RWPE2 (cell line): ENCODE measurements around the gene UNC79.

Experiments
- ATAC-seq: fragments of 200-7000 bp; cut with Tn5 transposase; 3 replicates; pipeline ENCODE4 v1.9.1; 2021; ENCODE audit warnings: low read depth
- DNase-seq: peaks from one replicate; pipeline ENCODE4 v3.0.0-alpha.2; 2020; ENCODE audit warnings: low spot score
- H3K27ac ChIP-seq: fragments of 450-650 bp; 2 replicates; pipeline ENCODE4 v1.5.1; 2017; ENCODE audit warnings: mild to moderate bottlenecking; ENCODE audit not compliant: poor library complexity, severe bottlenecking
- H3K27me3 ChIP-seq: fragments of 250-450 bp; sonication (Bioruptor Pico); 2 replicates; pipeline ENCODE4 v1.5.1; 2021; ENCODE audit warnings: mild to moderate bottlenecking, moderate library complexity; ENCODE audit not compliant: insufficient read depth, poor library complexity, severe bottlenecking
- H3K36me3 ChIP-seq: fragments of 250-450 bp; sonication (Bioruptor Pico); 2 replicates; pipeline ENCODE4 v1.5.1; 2020; ENCODE audit warnings: low read depth, mild to moderate bottlenecking, moderate library complexity
- H3K4me1 ChIP-seq: fragments of 250-450 bp; sonication (Bioruptor Pico); 2 replicates; pipeline ENCODE4 v1.5.1; 2021; ENCODE audit warnings: mild to moderate bottlenecking, moderate library complexity; ENCODE audit not compliant: insufficient read depth, poor library complexity, severe bottlenecking
- H3K4me3 ChIP-seq: fragments of 250-450 bp; sonication (Bioruptor Pico); 2 replicates; pipeline ENCODE4 v1.5.1; 2021; ENCODE audit warnings: mild to moderate bottlenecking, moderate library complexity; ENCODE audit not compliant: severe bottlenecking
- H3K9me3 ChIP-seq: fragments of 250-450 bp; sonication (Bioruptor Pico); 2 replicates; pipeline ENCODE4 v1.5.1; 2021; ENCODE audit warnings: mild to moderate bottlenecking, moderate library complexity; ENCODE audit not compliant: severe bottlenecking
- CTCF ChIP-seq: fragments of 450-650 bp; IDR thresholded peaks from one replicate; pipeline ENCODE4 v1.5.1; 2017; ENCODE audit warnings: mild to moderate bottlenecking, moderate library complexity; ENCODE audit not compliant: poor library complexity, severe bottlenecking

UNC79 gene

GRCh38 chr14:93537951-93538350, 107.2 kb downstream of the UNC79 start:
- ATAC-seq (no peak), DNase-seq (no peak)
- H3K9me3 ChIP-seq, result no peaks in the 10 kb centered on the region

GRCh38 chr14:93538413-93538812, 107.7 kb downstream of the UNC79 start:
- no peak overlapping the region for H3K27ac ChIP-seq
- DNase-seq, result no peak

More at GRCh38 chr14:93537951-93538350, 107.2 kb downstream of the UNC79 start:
- Histone ChIP-seq H3K4me3 (no peak overlapping the region), H3K36me3 (no peaks in the 10 kb centered on the region), H3K27ac (no peak overlapping the region), H3K4me1 (peaks cover 7% of the 10 kb centered on the region), H3K27me3 (no peaks in the 10 kb centered on the region)
- no peak for TF ChIP-seq CTCF

GRCh38 chr14:93540235-93540634, 109.5 kb downstream of the UNC79 start:
- DNase-seq, result no peak
- H3K27me3 ChIP-seq, result peaks cover 4% of the 10 kb centered on the region
- no peaks in the 10 kb centered on the region for H3K36me3 ChIP-seq
- no peaks in the 10 kb centered on the region for H3K9me3 ChIP-seq
- H3K4me1 ChIP-seq, result no peaks in the 10 kb centered on the region
- ATAC-seq, result no peak
- H3K4me3 ChIP-seq, result no peak overlapping the region
- TF ChIP-seq CTCF, result no peak
- no peak overlapping the region for H3K27ac ChIP-seq

More at GRCh38 chr14:93538413-93538812, 107.7 kb downstream of the UNC79 start:
- ATAC-seq, result no peak
- Histone ChIP-seq H3K9me3 (no peaks in the 10 kb centered on the region), H3K27me3 (peaks cover under 1% of the 10 kb centered on the region), H3K4me3 (no peak overlapping the region), H3K36me3 (no peaks in the 10 kb centered on the region), H3K4me1 (peaks cover 3% of the 10 kb centered on the region)
- no peak for TF ChIP-seq CTCF

GRCh38 chr14:93543766-93544165, 113.0 kb downstream of the UNC79 start:
- Histone ChIP-seq H3K4me1 (peaks cover 2% of the 10 kb centered on the region), H3K27ac (no peak overlapping the region), H3K27me3 (peaks cover 4% of the 10 kb centered on the region), H3K4me3 (no peak overlapping the region), H3K9me3 (no peaks in the 10 kb centered on the region), H3K36me3 (no peaks in the 10 kb centered on the region)
- TF ChIP-seq CTCF, result peak; percentile 81
- DNase-seq (no peak), ATAC-seq (peak; percentile 41; the same call in 1 of the 3 replicates)

GRCh38 chr14:93544212-93544611, 113.5 kb downstream of the UNC79 start:
- no peak for TF ChIP-seq CTCF
- Histone ChIP-seq H3K27ac (no peak overlapping the region), H3K27me3 (peaks cover 4% of the 10 kb centered on the region), H3K4me3 (no peak overlapping the region), H3K36me3 (no peaks in the 10 kb centered on the region), H3K9me3 (no peaks in the 10 kb centered on the region), H3K4me1 (peaks cover 4% of the 10 kb centered on the region)
- ATAC-seq, result no peak
- DNase-seq, result no peak
